Measurements from ENCODE around the gene NTN1.

The NTN1 gene

DNA sequence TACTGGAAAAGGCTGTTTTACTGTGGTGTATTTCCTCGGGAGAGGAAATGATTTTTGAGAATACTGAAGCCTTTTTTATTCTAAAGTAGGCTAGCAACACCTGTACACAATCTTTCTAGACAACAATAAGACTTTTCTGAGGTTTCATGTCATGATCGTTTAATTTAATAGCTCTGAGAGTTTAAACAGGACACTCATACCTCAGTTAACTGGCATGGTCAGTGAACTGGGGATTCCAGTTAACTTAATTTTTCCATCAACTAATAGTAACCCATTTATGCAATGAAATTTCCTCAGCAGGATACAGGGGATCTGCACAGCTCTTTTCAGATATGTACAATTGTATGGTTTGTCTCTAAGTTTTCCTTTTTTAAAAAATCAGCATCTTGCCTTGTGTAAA, 262.6 kb downstream of the NTN1 start:
- no peak for DNase-seq (ENCODE audit: insufficient read length, low spot score)
- FAIRE-seq = no peak
- TF ChIP-seq, protein P1, sequence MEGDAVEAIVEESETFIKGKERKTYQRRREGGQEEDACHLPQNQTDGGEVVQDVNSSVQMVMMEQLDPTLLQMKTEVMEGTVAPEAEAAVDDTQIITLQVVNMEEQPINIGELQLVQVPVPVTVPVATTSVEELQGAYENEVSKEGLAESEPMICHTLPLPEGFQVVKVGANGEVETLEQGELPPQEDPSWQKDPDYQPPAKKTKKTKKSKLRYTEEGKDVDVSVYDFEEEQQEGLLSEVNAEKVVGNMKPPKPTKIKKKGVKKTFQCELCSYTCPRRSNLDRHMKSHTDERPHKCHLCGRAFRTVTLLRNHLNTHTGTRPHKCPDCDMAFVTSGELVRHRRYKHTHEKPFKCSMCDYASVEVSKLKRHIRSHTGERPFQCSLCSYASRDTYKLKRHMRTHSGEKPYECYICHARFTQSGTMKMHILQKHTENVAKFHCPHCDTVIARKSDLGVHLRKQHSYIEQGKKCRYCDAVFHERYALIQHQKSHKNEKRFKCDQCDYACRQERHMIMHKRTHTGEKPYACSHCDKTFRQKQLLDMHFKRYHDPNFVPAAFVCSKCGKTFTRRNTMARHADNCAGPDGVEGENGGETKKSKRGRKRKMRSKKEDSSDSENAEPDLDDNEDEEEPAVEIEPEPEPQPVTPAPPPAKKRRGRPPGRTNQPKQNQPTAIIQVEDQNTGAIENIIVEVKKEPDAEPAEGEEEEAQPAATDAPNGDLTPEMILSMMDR (IDR thresholded peaks at IDR 0.05; ENCODE audit: insufficient read depth, missing control alignments) = no peak

DNA sequence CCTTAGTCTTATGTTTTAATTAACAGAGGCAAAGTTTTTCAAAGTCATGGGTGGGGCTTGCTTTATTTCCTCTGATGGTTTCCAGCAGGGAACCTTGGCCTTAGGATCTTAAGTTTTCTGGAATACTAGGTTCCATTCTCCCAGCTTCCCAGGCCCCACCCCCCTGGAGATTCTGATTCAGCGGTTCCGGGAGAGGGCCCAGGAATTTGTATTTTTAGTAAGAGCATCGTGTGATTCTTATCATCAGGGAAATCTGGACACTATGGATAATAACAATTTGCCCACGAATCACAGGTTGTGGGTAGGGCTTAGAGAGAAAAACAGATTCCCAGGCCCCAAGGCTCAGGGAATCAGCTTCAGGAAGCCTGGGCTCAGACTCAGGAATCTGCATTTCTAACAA, 263.6 kb downstream of the NTN1 start:
- TF ChIP-seq, protein P1 (IDR thresholded peaks at IDR 0.05; ENCODE audit: insufficient read depth, missing control alignments) = no peak
- FAIRE-seq (no peak), DNase-seq (ENCODE audit: insufficient read length, low spot score) (no peak)

DNA sequence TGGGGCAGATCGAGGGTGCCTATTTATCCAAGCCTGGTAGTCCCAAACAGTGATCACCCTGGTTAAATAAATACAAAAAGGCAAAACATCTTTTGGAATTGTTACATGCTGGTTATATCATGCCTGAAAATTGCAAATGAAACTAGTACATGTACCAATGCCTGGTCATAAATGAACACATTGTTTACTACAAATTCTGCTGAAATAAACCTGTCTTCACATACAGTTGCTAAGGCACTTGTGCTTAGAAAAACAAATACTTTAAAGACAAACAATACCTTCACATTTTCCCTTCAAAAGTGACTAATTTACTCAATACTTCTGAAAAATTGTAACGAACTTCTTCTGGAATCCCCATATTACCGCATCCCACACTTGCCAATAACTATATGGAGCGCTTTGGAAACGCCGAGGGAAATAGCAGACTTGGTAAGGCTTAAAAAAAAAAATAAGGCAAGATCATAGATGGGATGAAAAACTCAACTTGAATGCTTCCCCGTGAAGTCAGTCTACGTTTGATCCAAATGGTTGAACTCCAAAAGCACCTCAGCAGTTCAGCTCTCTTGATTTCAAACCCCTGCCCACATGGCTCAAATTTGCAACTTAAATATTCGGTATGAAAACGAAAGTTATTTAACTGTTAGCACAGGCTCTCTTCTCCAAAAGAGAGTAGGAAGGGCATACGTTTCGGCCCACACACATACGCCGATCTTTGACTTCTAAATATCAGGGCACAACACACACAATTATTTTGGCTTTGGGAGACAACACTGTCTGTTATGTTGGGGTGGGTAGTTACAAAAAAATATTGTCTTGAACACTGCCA, 264.5 kb downstream of the NTN1 start:
- DNase-seq (ENCODE audit: insufficient read length, low spot score) (no peak), FAIRE-seq (no peak)
- TF ChIP-seq, protein P1 (IDR thresholded peaks at IDR 0.05; ENCODE audit: insufficient read depth, missing control alignments) = no peak

DNA sequence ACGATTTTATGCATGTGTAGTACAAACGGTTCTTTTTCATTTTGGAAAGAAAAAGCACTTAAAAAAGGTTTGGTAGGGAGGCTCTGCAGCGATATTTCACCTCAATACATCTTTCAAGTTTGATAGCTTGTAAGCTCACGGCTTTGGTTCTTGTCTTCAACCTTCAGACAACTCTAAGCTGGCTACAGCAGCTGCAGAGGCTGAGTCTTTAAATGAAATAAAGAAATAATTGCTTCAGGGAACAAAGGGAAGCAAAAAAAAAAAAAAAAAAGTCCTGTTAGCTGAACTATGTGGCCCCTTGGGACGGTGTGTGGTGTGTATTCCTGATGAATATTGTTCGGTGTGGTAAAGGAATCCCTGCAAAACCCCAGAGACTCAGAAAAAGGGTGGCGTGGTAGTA, 265.1 kb downstream of the NTN1 start:
- FAIRE-seq (no peak), DNase-seq (ENCODE audit: insufficient read length, low spot score) (no peak)
- TF ChIP-seq, protein P1 (IDR thresholded peaks at IDR 0.05; ENCODE audit: insufficient read depth, missing control alignments) = no peak

DNA sequence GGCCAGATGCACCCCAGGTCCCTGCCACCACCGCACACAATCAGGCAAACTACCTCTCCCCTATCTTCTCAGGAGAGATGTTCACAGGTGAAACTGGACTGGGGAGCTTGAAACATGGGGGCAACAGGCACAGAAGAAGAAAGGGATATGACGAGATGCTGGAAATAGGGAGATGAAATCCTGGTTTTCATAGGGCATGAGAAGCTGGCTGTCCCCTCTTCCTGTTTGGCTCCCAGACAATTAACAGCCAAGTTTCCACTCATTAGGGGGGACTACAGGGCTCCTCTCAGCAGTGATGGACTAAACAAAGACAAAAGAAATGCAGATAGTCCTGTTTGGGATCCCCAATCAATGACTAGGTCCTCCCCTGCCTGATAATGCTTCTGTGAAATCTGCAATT, 266.0 kb downstream of the NTN1 start:
- DNase-seq (ENCODE audit: insufficient read length, low spot score) = no peak
- no peak for FAIRE-seq
- TF ChIP-seq, protein P1 (IDR thresholded peaks at IDR 0.05; ENCODE audit: insufficient read depth, missing control alignments) = no peak

DNA sequence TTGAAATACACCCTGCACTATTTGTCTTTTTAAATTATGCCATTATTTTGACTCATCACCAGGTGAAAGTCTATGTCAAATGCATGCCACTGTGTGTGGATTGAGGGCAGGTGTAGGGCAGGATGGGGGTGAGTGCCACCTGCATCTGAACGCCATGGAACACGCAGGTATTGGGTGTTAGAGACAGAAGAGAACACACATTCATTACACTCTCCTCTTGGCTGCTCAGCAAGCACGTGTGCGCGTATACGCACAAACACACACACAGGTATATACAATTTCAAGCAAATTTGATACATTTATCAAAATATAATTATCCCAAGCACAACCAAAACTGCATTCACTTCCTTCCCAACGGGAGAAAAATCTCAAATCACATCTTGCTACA, 268.9 kb downstream of the NTN1 start:
- no peak for FAIRE-seq
- TF ChIP-seq, protein P1 (IDR thresholded peaks at IDR 0.05; ENCODE audit: insufficient read depth, missing control alignments) = no peak
- DNase-seq (ENCODE audit: insufficient read length, low spot score) = no peak

DNA sequence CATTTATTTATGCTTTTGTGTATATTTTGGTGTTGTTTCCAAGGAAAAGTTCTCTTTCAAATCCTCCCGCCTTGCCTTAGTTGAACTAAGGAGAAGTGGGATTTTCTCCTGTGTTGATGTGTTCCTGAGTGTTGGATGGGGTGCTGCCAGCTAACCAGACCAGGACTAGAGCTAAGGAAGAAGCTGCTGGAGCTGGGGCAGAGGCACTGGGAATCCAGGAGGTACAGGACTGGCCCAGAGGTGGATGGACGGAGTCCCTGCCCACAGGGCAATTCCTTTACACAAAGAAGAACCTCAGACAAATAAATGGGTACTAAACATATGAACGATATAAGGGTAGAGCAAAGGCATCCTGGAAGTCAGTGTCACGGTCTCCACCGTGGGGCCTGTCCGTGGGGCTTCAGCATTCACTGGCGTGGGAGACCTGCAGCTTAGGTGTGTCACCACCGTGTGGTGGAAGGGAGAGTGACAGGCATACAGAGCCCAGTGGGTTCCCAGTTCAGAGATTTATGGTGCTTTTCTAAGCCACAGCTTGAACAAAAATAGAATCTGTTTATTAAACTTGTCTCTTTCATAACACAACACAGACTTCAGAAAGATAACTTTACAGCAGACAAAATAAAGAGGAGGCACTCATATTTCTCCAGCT, 270.7 kb downstream of the NTN1 start:
- DNase-seq (ENCODE audit: insufficient read length, low spot score) (no peak), FAIRE-seq (no peak)
- TF ChIP-seq, protein P1 (IDR thresholded peaks at IDR 0.05; ENCODE audit: insufficient read depth, missing control alignments) = peak; percentile 3
